Glomerular endothelial cell (primary cell): ENCODE measurements around the gene GABRG3. TPM values are rescaled to one million over a fixed set of nuclear protein-coding genes. Genes with fewer than 3 reads are reported as not detected.
"Not testable (repeated sequence)": the region's sequence is repeated elsewhere in the genome, so short reads cannot be mapped to it uniquely, and the experiment has no call there.

Experiments used
- DNase-seq: peaks from one replicate; pipeline ENCODE4 v3.0.0-alpha.2; 2011; ENCODE audit warnings: low read depth, low spot score; ENCODE audit errors: extremely low read depth
- total RNA-seq: library from RNA; depleted of rRNA; stranded (reverse); fragments of >200 nt; gene quantifications from 2 replicates; pipeline ENCODE4 v1.2.3, GENCODE V29; 2015

The GABRG3 gene
- total RNA-seq, 1 donor from 2014 or later, result not detected

DNA sequence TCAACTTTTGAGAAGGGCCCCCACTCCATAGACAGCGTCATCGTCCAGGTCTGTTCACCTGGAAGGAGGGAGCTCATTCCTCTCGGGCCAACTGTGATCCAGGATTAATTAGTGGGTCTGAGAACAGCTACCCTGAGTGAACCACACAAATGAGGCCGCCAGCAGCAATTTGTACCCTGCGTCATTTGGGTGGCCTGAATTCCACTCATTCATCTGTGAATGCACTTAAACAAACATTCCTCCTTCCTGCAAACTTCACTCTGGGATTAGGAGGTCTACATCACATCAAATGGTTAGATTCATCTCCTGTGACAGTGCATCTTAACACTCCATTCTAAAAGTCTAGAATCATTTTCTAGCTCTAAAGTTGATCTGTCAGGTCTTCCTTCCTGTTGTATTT is 201.8 kb downstream of the GABRG3 start:
- no peak for DNase-seq

DNA sequence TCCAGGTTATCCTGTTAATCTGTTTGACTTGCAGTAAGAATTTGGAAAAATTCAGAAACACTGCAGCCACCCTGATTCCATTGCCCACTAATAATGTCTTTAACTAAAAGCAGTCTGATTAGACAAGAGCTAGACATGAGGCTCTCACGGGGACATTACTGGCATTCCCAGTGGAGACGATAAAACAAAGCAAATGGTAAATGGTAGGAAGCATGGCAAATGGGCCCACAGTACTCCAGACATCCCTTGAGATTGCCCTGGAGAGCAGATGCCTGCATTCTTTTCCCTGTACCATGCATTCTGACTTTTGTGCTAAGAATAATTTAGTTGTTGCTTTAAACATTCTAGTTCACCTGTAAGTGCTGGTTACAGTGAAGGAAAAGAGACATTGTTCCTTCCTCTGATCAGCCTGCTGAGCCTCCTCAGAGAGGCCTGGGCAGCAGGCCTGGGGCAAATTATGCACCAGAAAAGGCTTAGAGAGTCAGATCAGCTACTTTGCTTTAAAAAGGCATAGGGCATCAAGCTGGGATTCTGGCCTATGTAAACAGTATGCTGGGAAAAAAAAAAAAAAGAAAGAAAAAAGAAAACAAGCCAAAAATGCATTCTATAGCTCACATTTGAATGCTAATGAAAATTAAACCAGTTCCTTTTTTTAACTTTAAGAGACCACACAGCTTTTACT is 204.6 kb downstream of the GABRG3 start:
- DNase-seq, result no peak

DNA sequence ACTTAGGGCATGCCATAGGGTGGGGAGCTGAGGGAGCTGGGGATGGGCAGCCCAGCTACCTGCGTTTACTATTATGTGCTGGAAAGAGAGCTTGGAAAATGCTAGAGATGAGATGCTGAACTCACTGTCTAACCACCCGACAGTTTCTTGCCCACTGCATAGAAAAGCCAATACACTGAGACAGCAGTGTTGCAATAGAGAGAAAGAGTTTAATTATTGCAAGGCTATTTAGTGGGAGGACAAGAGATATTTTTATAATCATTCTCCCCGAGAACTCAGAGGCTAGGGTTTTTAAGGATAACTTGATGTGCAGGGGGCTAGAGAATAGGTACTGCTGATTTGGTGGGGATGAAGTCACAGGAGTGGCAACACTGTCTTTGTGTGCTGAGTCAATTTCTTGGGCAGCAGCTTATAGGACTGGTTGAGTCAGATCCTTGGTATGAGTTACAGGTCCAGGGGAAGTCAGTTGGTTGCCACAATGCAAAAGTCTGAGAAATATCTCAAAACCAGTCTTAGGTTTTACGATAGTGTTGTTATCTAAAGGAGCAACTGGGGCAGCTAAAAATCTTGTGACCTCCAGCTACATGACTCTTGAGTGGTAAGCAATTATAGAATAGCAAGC is 205.9 kb downstream of the GABRG3 start:
- DNase-seq, result no peak

DNA sequence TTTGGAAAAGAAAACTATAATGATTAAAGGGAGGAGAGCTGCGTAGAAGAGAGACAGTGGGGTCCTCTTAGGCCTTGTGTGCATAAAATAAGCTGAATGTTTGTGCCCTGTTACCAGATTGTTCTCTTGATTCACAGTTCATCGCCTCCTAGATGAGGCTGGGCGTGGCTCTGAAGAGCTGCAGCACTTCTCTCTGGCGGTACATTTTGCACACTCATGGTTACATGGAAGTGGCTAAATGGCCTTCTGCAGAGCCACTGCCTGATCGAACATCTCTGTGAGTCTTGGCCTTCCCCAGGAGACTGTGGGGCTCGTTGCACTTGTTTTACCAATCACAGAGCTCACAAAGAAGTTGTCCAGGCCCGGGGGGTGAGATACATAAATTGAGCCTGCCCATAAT is 208.8 kb downstream of the GABRG3 start:
- DNase-seq, result no peak

DNA sequence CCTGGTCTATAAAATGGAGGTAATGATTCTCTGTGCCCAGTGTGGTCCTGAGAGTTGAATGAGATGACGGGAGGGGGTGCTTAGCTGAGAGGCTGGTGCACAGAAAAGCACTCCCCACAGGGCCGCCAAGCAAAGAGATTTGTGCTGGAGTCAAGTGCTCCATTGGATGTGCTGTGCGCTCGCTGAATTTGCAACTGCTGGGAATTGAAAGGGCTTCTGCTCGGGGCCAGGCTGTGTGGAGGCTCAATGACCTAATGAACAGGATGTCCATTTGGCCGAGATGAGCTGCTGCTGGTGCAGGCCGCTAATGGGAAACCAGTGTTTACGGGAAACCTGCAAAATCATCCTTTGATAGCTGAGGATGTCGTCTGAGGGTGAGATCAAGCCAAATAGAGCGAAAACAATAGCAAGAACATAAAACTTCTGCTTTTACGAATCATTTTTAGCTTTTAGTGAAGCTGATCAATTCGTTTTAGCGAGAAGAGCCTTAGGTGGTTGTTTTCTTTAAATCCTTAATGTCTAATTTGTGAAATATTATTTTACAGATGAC is 211.7 kb downstream of the GABRG3 start:
- no peak for DNase-seq

DNA sequence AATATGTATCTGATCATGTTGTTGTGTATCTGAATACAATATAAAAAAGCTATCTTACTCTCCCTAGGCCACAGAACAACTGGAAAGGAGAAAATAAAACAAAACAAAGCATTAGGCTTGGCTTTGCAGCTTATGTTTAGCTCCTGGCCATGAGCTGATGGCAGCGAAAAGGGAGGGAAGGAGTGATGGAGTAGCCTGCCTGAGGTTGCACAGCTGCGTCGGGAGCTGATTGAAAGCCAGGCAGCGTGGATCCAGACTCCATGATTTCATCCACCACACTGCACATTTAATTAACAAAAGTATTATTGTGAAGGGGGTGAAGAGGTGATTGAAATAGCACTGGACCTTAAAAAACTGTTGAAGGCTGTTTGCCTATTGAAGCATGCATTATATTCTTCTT is 212.2 kb downstream of the GABRG3 start:
- DNase-seq, result no peak

DNA sequence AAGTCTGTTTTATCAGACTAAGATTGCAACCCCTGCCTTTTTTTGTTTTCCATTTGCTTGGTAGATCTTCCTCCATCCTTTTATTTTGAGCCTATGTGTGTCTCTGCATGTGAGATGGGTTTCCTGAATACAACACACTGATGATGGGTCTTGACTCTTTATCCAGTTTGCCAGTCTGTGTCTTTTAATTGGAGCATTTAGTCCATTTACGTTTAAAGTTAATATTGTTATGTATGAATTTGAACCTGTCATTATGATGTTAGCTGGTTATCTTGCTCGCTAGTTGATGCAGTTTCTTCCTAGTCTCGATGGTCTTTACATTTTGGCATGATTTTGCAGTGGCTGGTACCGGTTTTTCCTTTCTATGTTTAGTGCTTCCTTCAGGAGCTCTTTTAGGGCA is 220.5 kb downstream of the GABRG3 start:
- DNase-seq, result not testable (repeated sequence)

DNA sequence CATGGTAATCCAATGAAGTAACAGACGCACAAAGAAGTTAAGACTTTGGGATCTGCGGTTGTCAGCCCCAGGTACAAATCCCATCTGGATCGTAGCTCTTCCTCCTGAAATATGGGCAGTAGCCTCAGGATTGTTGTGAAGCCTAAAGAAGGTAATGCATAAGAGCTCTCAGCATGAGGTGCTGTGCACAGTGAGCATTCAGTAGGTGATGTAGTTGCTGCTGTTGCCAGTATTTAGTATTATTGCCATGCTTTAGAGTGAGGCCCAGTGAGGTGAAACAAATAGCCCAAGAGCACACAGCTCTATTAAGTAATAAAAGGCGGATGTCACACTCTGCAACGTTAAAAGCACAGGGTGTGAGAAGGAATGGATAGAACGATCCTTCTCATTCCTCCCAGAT is 225.7 kb downstream of the GABRG3 start:
- no peak for DNase-seq

DNA sequence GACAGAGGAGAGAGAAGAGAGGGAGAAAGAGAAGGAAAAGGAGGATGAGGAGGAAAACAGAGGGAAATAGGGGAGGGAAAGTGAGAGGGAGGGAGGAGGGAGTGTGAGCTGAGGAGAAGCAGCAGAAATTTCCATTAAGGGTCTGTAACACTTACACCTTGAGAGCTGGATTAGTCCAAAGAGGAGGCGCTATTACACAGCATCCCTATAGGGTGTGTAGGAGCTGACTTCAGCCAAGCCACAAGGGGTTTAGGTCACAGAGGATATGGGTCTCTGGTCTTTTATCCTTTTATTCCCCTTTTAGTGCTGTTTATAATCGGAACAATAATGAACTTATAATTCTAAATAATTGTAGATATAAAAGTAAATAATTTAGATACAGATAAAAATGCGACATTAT is 230.4 kb downstream of the GABRG3 start:
- DNase-seq, result no peak

DNA sequence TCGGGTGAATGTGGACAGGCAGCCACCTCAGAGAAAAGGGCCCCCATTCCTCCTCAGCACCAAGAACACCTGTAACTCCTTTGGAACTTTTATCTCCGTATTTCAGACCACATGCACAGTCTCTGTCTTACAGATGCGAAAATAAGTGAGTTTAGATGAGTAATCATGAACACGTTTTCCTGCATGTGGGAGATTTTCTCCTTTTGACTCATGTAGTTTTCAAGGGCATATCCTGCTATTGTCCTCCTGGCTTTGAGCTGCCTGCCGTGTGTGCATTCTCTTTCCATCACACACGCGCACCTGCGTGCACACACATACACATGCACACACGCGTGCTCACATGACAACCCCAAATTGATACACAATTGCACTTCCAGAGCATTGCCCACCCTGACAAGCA is 239.2 kb downstream of the GABRG3 start:
- no peak for DNase-seq

DNA sequence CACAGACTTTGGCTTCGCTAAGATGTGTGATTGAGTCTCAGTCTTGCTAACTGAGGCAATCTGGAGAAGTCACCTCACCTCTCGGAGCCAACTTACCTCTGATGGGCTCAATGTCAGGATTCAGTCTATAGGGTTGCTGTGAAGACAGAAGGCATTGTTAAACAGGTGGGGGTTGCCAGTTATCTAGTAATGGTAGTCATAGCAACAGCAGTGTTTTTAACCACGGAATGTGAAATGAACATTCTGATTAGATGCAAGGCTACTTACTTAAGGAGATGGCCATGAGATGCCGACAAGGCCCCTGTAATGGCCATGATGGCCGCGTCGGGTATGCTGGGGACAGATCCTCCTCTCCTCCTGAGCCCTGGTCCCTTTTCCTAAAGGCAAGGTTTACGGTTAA is 243.1 kb downstream of the GABRG3 start:
- DNase-seq, result no peak

DNA sequence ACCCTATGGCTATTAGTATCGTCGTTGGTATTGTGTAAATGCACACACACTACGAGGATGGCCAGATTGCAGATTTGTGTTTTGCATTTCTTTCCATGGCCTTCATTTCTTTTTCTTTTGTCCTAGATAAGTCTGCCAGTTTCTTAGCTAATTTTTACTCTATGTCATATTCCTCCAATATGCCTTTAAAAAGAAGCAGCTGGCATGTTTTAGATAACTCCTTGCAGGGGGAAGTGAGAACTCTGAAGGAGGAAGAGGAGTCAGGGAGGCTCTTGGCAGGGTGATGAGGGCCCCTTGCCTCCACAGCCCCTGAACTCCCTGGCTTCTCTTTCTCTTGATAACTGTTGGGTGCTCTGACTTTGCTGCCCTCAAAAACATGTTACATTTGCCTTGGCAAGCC is 244.0 kb downstream of the GABRG3 start:
- no peak for DNase-seq

DNA sequence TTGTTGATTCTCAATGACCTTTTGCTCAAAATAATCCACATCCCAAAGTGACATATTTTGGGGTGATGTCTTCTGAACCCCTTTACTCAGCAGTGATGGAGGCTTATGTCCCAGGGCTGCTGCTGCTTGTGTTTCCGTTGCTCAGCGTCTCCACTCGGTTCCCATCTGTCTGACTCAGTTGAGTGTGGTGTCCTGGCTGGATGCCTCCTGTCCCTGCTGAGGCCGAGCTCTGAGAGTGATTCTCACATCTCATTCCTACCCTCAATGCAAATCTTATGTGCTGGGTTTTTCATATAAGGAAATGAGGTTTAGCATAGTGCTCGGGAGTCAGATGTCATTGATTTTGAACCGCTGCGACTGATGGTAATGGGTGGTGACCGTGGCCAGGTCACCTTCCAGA is 247.4 kb downstream of the GABRG3 start:
- no peak for DNase-seq

DNA sequence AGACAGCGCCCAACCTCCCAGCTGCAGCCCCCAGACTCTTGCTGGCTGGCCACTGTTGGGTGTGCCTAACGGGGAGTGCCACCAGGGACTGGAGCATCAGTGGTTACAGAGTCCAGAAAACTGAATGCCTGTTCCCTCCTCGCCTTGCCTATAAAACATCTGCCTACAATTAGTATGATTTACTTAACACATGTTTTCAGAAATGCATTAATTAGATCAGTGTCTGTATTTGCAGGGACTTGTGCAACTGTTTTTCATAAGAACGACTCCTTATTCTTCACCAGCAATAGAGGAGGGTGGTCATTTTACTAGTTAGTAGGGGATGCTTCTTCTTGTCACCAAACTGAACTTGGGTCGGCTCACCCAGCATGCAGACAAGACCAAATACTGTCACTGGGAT is 248.7 kb downstream of the GABRG3 start:
- no peak for DNase-seq

DNA sequence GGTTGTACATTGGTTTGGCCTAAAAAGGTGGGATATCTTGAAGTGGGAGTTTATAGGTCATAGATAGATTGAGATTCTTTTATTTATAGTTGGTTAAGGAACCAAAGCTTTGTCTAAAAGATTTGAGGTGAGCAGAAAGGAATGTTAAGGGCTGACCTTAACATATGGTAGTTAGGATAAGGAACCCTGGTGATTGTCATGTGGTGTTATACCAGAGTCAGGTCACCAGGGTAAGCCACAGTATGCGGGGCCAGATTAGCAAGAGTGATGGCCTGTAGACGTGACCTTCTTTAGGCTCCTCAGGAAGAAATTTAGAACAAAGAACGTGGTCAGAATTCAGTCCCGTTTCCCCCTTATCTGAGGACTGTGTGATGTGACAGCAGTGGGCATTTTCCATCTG is 249.2 kb downstream of the GABRG3 start:
- no peak for DNase-seq

DNA sequence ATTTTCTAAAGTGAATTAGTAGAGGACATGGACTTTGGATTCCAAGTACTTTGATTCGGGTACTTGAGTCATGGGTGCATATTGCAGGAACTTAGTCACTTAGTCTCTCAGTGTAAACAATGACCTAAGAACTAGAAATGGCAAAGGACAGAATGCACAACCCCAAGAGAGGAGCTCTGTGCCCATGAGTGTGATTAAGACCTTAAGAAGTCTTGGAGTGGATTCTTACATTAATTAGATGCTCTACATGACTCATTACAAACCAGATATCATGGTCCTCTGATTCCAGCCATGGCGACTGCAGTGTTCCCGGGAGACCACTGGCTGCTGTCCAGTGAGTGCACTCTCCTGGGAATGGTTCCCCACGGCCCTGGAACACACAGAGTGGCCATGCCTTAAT is 251.5 kb downstream of the GABRG3 start:
- no peak for DNase-seq

DNA sequence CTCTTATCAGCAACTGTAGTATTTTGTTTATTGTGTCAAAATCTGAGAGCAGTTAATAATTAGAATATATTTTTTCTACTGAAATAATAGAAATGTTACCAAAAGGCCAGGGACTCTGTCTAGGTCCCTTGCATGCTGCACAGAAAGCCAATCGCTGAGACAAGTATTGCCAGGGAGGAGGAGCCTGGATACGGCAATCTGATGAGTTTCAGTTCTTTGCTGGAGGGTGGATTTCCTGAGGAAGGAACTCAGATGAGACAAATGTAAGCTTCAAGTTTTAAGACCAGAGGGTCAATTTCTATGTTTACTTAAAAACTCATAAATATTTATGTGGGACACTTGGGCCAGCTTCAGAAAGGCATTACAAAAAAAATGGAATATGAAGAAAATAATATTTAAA is 252.2 kb downstream of the GABRG3 start:
- no peak for DNase-seq

DNA sequence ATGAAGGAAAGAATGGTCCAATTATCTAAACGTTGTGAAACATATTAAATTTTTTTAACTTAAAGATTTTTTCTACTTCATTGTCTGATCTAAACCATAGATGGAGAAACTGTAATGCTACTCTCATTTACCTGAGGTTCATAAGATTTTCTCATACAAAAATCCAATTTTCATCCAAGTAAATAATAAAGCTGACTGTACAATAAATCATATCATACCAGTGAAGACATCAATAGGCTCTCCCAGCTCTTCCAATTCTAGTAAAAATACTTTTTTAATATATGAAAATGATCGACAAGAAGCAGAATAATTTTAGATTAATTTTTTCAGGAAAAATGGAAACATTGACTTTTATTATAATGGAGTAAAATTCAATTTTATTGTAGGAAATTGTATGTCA is 260.8 kb downstream of the GABRG3 start:
- DNase-seq, result no peak

DNA sequence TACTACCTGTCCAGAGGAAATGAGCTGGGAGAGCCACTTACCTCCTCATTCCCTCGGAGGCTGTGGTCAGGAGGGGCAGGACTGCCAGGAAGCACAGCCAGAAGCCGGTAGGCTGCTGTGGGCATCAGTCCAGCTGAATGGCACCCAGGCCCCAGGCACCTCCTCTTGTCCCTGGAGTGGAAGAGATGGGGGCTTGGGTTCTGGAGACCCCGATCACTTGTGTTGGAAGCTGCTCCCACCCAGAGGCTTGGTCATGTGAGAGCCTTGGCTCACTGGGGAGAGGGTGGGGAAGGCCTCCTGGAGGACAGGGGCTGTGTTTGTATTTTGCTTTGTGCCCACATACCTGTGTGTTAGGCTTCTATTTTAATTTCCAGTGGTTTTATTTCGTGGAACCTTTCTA is 261.9 kb downstream of the GABRG3 start:
- no peak for DNase-seq

DNA sequence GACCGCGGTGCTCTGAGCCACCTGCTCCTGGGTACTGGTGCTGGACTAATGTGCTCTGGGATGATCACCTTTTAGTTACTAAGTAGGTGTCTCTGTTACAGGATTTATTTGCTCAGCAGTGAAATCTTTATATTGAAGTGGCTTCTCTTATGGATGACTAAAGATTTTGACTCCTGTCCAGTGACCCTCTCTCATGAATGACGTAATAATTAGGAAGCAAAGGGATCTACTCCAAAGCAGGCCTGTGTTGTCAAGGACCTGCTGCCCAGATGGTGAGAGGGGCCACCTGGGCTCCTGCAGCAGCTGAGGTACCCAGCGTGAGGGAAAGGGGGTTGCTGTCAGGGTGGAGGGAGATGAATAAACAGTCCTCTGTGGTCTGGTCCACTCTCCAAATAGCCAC is 263.6 kb downstream of the GABRG3 start:
- no peak for DNase-seq

DNA sequence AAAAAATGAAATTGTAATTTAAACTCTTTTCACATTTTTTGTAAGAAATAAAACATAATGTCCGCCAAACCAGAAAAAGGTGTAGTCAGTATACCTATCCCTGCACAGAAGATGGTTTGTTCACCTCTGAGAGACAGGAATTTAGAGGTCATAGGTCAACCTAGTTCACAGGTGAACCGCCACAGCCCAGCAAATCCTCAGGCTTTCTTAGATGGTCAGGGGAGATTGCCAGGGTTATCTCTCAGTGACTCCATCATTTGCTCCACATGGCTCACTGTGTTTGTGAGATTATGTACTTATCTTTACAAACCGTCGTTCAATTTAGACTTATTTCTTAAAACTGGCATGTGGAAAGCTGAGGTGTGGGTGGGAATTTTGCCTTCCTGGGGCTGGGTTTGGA is 264.2 kb downstream of the GABRG3 start:
- no peak for DNase-seq

DNA sequence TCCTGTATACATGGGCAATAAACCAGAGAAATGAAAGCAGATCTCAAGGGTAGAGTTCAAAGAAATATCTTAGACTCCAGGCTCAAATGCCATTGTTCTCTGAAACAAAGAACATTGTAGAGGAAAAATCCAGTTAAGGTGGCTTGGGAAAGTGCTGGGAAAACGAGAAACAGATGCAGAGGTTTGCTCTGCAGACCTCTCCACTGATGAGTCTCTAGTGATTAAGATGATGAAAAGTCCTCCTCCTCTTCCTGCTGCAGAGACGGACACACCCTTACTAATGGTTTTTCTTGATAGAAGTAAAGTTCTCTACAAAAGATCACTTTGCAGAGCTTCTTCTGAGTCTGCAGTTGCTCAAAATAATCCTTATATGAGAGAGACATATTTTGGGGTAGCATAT is 264.7 kb downstream of the GABRG3 start:
- DNase-seq, result no peak
